Endodermal cell (in vitro differentiated cells): ENCODE measurements around the gene LYPD3. TPM values are rescaled to one million over a fixed set of nuclear protein-coding genes. Genes with fewer than 3 reads are reported as not detected.
"Not testable (repeated sequence)": the region's sequence is repeated elsewhere in the genome, so short reads cannot be mapped to it uniquely, and the experiment has no call there.

ENCODE experiments used
- DNase-seq: peaks from one replicate; pipeline ENCODE4 v3.0.0-alpha.2; 2017
- H3K27ac ChIP-seq: 2 replicates; pipeline ENCODE4 v1.5.1; 2013; ENCODE audit warnings: mild to moderate bottlenecking, low read depth, low read length, moderate library complexity
- H3K27me3 ChIP-seq: 2 replicates; pipeline ENCODE4 v1.6.1; 2013; ENCODE audit warnings: mild to moderate bottlenecking, low read length, moderate library complexity; ENCODE audit not compliant: insufficient read depth, control insufficient read depth, poor library complexity, severe bottlenecking
- H3K36me3 ChIP-seq: 2 replicates; pipeline ENCODE4 v1.7.0; 2013; ENCODE audit warnings: mild to moderate bottlenecking, low read length, moderate library complexity; ENCODE audit not compliant: control insufficient read depth, insufficient read depth
- H3K4me1 ChIP-seq: one replicate; pipeline ENCODE4 v1.7.0; 2013; ENCODE audit warnings: low read length; ENCODE audit not compliant: control insufficient read depth, insufficient read depth
- H3K4me3 ChIP-seq: 2 replicates; pipeline ENCODE4 v1.5.1; 2013; ENCODE audit warnings: mild to moderate bottlenecking, low read length, moderate library complexity
- H3K9ac ChIP-seq: 2 replicates; pipeline ENCODE4 v1.6.1; 2013; ENCODE audit warnings: mild to moderate bottlenecking, low read length, moderate library complexity; ENCODE audit not compliant: poor library complexity, severe bottlenecking; ENCODE audit errors: extremely low read depth
- H3K9me3 ChIP-seq: 2 replicates; pipeline ENCODE4 v1.6.1; 2013; ENCODE audit warnings: mild to moderate bottlenecking, low read length, moderate library complexity; ENCODE audit not compliant: control insufficient read depth
- H3K27ac Mint-ChIP-seq: 2 replicates; pipeline ENCODE4 v1.8.0; 2020; ENCODE audit warnings: mixed read lengths
- H3K27me3 Mint-ChIP-seq: 2 replicates; pipeline ENCODE4 v1.8.0; 2021; ENCODE audit warnings: mild to moderate bottlenecking, mixed read lengths; ENCODE audit not compliant: insufficient read depth
- H3K36me3 Mint-ChIP-seq: 2 replicates; pipeline ENCODE4 v1.8.0; 2020; ENCODE audit warnings: low read depth, mixed read lengths
- H3K4me1 Mint-ChIP-seq: 2 replicates; pipeline ENCODE4 v1.8.0; 2020; ENCODE audit warnings: mixed read lengths
- H3K4me3 Mint-ChIP-seq: 2 replicates; pipeline ENCODE4 v1.8.0; 2020; ENCODE audit warnings: mild to moderate bottlenecking, moderate library complexity, mixed read lengths
- H3K9me3 Mint-ChIP-seq: 2 replicates; pipeline ENCODE4 v1.8.0; 2020; ENCODE audit warnings: mild to moderate bottlenecking, mixed read lengths
- CTCF ChIP-seq: fragments of 200-600 bp; sonication (generic); conservative IDR thresholded peaks from 2 replicates; pipeline ENCODE4 v1.5.0; 2021; ENCODE audit warnings: antibody characterized with exemption, mild to moderate bottlenecking
- WGBS, 2 experiments: methylation state at CpG; one replicate each; pipeline versions ENCODE4 v1.1.5 to v1.1.7; 2013; ENCODE audit warnings: missing lambda C conversion rate in 2 of 2, mixed read lengths in 1 of 2; ENCODE audit not compliant: insufficient coverage in 1 of 2, insufficient read length in 1 of 2; 5-methylcytosine and 5-hydroxymethylcytosine counted together
- long read RNA-seq, 4 experiments: library from polyadenylated mRNA in 2 of 4; library from RNA in 1 of 4; library from capped mRNA in 1 of 4; stranded (forward) in 3 of 4; unstranded in 1 of 4; transcript quantifications; one replicate each; pipeline ENCODE4 v2.0.0, GENCODE V29; 2020 to 2021; ENCODE audit warnings: inconsistent platforms in 1 of 4
- polyA plus RNA-seq, 2 experiments: library from polyadenylated mRNA; stranded (reverse); fragments of 50-300 nt; gene quantifications; one replicate each; pipeline ENCODE4 v1.2.3, GENCODE V29; 2013
- total RNA-seq, 2 donors: library from RNA; stranded (reverse); fragmentation: NEBNext Ultra II Directional in 1 of 2; extraction: Animal tissue kit (Norgen Biotek cat#: 25700) in 1 of 2; gene quantifications; 2 replicates in 1 of 2; 3 replicates in 1 of 2; pipeline ENCODE4 v1.2.1, GENCODE V29; 2021

Gene LYPD3
- under 1 TPM; 0.33 to 0.51 TPM for total RNA-seq
- 1.9 TPM for polyA plus RNA-seq (2013, experiment 1 of 2)
- 1.4 TPM for polyA plus RNA-seq (2013, experiment 2 of 2)
- long read RNA-seq, experiment 1, partial matches to known transcripts, result 1 of 1 reads
- long read RNA-seq, experiment 1, other reads (novel, unspliced or antisense), result 0 of 1 reads
- long read RNA-seq, experiment 2, partial matches to known transcripts, result 1 of 1 reads
- long read RNA-seq, experiment 2, other reads (novel, unspliced or antisense), result 0 of 1 reads
- long read RNA-seq, experiment 3, partial matches to known transcripts, result 1 of 2 reads
- long read RNA-seq, experiment 3, other reads (novel, unspliced or antisense), result 0 of 2 reads
- long read RNA-seq, experiment 4, partial matches to known transcripts, result 2 of 2 reads
- long read RNA-seq, experiment 4, other reads (novel, unspliced or antisense), result 0 of 2 reads

- 55 to 85% methylated on average over 5 to 24 of the region's 24 CpGs for WGBS, 2 experiments
- H3K4me1 Mint-ChIP-seq, result no peaks in the 10 kb centered on the region
- TF ChIP-seq CTCF, result no peak
- Histone ChIP-seq H3K4me3 (peak within 1 kb of the TSS; percentile 80), H3K9ac (no peak within 1 kb of the TSS), H3K36me3 (no peaks in the 10 kb centered on the region), H3K27ac (no peak within 1 kb of the TSS), H3K27me3 (peaks cover 37% of the 10 kb centered on the region), H3K4me1 (no peaks in the 10 kb centered on the region), H3K9me3 (no peaks in the 10 kb centered on the region)
- peaks cover 19% of the 10 kb centered on the region for H3K9me3 Mint-ChIP-seq
- H3K27ac Mint-ChIP-seq, result no peak within 1 kb of the TSS
- peaks cover 69% of the 10 kb centered on the region for H3K27me3 Mint-ChIP-seq
- H3K36me3 Mint-ChIP-seq, result no peaks in the 10 kb centered on the region
- peak; percentile 81 for DNase-seq
- H3K4me3 Mint-ChIP-seq, result peak within 1 kb of the TSS; percentile 70
Measured at GRCh38 chr19:43465468-43466120, at the start of gene LYPD3. Gene LYPD3 (minus strand): TSS chr19:43465608. CDS start chr19:43465571, 37 bp downstream.

GRCh38 chr19:43512399-43512798, 47.0 kb upstream of the LYPD3 start:
- H3K9me3 Mint-ChIP-seq, result peaks cover 25% of the 10 kb centered on the region

GRCh38 chr19:43511324-43511723, 45.9 kb upstream of the LYPD3 start:
- no peak overlapping the region for H3K27ac ChIP-seq
- DNase-seq, result no peak
- 85 to 88% methylated on average over 4 to 5 of the region's 5 CpGs for WGBS, 2 experiments
- TF ChIP-seq CTCF, result no peak
- H3K27me3 ChIP-seq, result no peaks in the 10 kb centered on the region
- Mint-ChIP-seq H3K36me3 (peaks cover 47% of the 10 kb centered on the region), H3K27me3 (no peaks in the 10 kb centered on the region), H3K27ac (no peak overlapping the region), H3K4me1 (no peaks in the 10 kb centered on the region), H3K9me3 (peaks cover 25% of the 10 kb centered on the region), H3K4me3 (no peak overlapping the region)
- no peaks in the 10 kb centered on the region for H3K4me1 ChIP-seq
- no peaks in the 10 kb centered on the region for H3K9me3 ChIP-seq
- H3K36me3 ChIP-seq, result peaks cover 16% of the 10 kb centered on the region
- H3K4me3 ChIP-seq, result no peak overlapping the region
- H3K9ac ChIP-seq, result no peak overlapping the region

More at GRCh38 chr19:43512399-43512798, 47.0 kb upstream of the LYPD3 start:
- H3K36me3 ChIP-seq, result peaks cover 16% of the 10 kb centered on the region
- H3K27ac ChIP-seq, H3K9me3 ChIP-seq, H3K4me1 Mint-ChIP-seq, H3K27me3 ChIP-seq, H3K4me3 ChIP-seq, H3K9ac ChIP-seq, H3K27me3 Mint-ChIP-seq, H3K4me1 ChIP-seq, H3K27ac Mint-ChIP-seq, DNase-seq, H3K4me3 Mint-ChIP-seq: not testable (repeated sequence)
- H3K36me3 Mint-ChIP-seq, result peaks cover 47% of the 10 kb centered on the region
